UCSD-AML1 (cell line): ENCODE results near the gene FAM72A.
"Not testable (repeated sequence)": the region's sequence is repeated elsewhere in the genome, so short reads cannot be mapped to it uniquely, and the experiment has no call there.

Experiments
- DNase-seq: peaks from one replicate; lab custom pipeline; 2025; ENCODE audit not compliant: unreplicated experiment; lab: John Stamatoyannopoulos, UW

The FAM72A gene

DNA sequence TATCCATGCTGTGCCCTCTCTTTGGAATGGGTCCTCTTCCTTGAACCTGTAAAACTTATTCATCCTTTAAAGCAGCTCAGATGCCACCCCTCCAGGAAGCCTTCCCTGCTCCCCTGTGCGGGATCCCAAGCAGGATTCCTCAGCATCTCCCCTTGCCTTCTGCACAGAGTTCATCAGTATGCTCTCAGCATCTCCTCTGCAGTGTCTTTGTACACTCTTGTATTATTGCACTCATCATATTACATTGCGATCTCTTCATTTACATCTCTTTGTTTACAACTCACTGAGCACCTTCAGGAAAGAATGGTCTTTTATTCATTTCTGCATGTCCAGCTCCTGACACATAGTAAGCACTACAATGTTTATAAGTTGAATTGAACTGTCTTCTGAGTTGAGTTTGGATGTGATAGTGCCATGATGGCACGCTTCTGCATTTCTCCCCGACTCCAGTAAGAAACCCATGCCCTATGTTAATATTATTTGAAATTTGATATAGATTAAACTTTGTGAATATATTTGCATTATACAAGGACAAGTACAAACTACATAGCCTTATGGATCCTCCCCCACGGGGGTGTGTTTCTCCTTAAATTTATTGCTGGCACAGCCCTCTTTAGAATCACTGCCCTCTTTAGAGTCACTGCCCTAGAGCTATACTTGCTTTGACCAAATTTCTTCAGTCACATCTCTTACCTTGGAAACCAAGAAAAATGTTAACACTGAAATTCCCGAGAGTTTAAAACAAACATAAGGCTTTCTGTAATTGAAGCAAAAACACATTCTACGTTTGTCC lies 13.2 kb upstream of the FAM72A start:
- not testable (repeated sequence) for DNase-seq

DNA sequence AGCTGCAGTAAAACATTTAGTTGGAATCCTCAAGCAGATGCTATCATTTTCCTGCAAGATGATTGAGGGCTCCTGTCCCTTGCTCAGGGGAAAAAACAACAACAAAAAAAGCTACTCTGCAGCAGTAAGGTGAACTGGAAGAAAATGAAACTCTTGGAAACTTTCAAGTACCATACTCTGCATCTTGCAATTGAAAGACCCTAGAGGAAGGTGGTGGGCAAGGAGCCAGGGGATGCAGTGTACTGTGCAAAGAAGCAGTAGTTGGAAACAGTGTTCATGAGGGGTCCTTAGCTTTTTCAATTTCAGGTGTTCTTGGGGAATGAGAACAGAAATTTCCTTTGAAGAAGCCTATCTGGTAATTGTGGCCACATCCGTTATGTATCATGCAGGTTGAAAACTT lies 8.2 kb upstream of the FAM72A start:
- DNase-seq = not testable (repeated sequence)

DNA sequence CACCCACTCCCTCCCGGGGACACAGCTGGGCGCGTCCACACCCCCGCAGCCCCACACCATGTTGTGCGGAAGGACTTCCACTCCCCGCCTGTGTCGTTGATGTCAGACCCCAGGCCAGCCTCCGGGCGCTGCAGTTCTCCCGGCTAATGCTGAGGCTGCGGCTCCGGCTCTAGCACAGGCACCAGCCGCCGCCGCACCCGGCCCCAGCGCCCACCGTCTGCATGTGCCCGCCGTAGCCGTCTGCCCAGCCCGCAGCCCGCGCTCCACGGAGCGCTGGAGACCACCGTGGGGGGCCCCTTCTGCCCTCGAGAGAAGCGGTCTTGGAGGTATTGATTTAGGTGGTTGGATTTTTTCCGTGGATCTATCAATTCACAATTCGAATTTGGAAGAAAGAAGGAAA lies 2.9 kb upstream of the FAM72A start:
- DNase-seq = not testable (repeated sequence)

DNA sequence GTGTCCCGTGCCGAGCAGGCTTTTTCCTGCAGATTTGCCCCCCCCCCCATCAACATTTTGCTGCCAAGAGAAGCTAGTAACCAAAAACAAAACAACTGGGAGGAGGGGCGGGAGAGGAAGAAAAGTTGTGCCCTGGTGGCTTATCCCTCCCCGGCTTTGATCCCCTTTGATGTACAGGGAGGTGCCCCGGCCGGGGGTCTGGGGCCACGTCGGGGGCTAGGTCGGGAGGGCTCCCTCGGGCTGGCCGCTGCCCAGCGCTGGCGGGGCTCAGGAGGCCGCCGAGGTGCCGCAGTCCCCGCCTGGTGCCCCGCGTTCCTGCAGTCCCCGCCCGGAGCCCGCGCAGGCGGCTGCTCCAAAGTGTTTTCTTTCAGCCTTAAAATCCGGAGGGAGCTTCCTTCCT lies 2.2 kb upstream of the FAM72A start:
- not testable (repeated sequence) for DNase-seq

DNA sequence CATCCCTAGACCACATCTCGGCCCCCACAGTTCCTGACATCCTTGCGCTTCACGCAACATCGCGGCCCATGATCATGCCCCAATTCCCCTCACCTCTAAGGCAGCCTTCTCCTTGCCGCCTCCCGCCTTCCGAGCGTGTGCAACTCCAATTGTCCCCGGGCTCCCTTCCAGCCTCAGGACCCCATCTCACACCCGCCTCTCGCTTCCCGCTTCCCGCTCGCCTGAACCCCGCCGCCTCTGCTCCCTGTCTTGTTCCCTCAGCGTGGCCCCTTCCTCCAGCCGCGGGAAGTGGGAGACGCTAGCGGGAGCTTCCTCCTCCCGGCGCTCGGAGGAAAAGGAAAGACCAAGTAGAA lies 1.5 kb upstream of the FAM72A start:
- DNase-seq = not testable (repeated sequence)

DNA sequence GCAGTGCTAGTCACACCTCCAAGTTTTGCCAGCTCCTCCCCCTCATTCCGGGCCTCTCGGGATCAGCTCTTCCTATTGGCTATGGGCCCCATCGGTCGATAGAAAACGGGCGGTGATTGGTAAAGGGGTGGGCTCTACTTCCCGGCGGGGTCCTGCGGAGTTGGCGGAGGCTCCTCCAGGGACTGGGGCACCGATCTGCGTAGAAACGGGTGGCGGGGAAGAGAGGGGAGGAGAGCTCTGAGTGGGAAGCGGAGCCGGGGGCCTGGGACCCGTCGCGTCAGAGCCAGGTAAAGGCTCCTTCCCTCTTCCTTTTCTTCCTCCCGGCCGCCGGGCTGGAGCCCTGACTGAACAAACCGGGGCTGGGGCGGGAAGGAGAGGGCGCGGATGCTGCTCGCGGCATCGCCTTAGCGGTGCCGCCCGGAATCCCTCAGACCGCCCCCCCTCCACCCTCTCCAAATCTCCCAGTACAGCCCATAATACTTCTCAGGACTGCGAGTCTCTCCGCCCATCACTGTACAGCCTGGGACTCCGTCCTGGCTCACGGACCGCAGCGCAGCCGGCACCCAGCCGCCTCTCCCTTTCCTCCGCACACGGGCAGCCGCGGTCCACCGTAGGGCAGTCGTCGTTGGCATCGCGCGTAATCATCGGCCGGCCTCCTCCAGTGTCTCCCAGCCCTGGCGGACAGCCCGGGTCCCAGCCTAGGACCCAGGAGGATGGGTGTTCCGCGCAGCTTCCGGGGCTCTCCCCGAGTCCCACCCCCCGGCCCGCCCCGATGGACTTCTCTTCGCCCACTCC lies 922 bp upstream of the FAM72A start, which contains the start of gene SRGAP2:
TSS of gene SRGAP2 (plus strand) at position 178 of the 795 bp plus-strand sequence. CDS start 2,430 bp downstream, outside the sequence.
- peak; percentile 39 for DNase-seq

DNA sequence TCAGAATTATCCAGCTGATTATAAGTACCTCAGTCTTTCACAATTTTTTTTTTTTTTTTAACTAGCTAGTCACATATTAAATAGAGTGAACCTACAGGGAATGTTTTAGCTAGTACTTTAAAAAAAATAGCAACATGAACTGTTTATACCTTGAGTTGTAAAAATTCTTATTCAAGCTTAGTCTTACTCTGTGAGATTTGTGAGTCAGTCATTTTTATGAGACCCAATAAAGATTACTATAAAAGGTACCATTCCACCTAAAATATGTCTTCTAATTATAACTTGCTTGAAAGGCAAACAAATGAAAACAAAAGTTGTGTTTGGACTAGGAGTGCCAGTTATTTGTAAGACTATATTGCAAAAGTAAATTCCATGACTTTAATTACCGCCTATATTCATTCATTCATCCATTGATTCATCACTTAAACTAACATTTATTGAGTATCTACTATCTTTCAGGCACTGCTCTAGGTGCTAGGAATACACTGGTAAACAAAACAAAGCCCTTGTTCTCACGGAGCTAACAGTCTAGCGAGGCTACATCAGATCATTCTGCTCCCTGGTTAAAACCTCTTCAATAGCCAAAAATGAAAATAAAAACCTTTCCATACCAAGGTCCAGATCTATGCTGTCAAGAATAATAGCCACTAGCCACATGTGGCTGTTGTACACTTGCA lies 5.8 kb downstream of the FAM72A start:
- not testable (repeated sequence) for DNase-seq

DNA sequence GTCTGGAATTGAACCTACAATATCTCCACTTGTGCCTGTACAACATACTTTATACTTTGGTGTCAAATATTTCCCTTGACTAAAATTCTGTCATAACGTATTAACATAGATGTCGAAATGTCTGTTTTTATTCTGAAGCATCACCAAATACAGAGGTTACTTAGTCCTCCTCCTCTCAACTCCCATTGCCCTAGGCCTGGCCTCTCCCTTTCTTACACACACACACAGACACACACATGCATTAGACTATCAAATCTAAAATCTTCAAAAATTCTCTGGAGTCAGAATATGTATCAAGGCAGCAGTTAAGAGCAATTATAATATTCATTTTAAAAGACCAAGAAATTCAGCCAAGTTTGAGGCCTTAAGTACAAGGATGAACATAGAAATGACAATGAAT lies 7.5 kb downstream of the FAM72A start:
- not testable (repeated sequence) for DNase-seq

DNA sequence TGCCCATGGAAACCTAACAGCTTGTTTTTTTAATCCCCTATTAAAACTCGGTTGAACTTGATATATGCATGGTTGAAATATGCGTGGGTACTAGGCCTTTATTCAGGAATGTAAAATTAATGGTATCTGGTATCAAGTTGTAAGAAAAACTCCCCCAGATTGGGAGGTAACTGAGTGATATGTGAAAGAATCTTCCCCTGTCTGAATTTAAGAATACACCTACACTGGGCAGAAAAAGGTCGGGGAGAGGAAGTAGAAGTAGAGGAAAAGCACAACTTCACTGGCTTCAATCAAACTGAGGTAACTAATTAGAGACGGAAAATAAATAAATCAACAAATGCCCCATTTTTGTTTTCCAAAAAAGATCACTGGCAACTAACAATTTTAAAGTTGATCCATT lies 15.8 kb downstream of the FAM72A start:
- not testable (repeated sequence) for DNase-seq

DNA sequence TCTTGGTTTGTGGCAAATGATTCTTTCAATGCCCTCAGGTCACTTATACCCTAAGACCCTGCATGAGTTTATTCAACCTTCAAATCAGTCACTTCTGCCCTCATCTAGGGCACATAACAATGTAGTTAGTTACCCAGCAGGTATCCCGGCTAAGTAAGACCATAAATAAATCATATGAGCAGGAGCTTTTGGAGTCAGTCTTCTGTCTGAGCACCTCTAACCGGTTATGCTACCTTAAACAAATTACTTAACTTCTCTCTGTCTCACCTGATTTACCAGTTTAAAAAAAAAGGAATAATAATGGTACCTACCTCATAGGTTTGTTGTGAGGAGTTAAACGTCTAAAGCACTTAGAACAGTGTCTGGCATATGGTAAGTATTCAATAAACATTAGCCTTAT lies 16.9 kb downstream of the FAM72A start:
- not testable (repeated sequence) for DNase-seq

DNA sequence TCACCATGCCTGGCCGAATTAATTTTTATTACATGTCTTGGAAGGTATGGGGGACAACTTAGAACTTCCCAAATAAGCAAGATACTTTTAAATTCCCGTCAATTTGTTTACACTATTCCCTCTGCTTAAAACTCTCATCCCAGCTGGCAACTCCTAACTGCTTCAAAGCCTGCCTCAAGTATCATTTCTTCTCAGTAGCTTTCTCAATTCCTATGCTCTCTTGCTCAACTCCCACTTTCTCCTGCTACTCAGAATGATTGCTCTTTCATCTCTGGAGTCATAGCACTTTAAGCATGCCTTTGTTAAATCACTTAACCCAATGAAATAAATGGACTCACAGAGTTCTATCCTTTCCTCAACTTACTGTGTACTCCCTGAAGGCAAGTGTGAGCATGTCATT lies 18.9 kb downstream of the FAM72A start:
- not testable (repeated sequence) for DNase-seq

DNA sequence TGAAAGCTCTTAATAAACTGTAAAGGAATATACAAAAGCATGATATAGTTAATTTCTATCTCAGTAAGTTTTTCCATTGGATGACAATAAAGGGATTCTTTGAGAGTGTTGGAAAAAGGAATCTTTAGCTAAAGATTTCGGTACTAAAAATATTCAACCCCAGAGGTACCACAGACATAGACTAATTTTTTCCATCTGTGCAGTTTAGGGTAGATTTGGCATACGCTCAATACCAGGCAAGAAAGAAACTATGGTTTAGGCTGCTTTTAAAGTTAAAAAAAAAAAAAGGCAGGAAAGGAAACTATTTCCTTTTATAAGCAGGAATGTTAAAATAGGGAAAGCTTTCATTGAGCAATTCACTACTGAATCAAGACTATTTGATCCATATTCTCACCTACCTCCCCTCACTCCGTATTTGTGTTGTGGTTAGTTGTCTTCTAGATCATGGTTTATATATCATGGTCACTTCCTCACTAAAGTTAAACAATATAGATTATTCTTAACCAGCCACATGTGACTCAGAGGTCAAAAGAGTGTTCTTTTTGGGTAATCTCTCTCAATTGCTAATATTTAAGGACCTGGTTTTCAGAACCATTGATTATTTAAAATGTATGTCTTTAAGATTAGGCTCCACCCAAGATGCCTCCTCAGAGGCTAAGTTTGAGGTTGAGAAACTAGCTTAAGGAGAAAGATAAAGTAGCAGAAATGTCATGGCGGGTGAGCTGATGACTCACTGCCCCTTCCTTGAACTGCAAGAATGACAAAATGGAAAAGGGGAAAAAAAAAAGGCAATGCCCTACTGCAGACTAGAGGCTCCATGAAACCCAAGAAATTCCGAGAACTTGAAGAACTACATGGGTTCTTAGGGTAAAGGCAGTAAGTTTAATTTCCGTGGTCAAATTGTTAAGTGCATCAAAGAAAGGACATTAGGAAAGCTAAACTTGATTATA lies 20.0 kb downstream of the FAM72A start:
- not testable (repeated sequence) for DNase-seq

DNA sequence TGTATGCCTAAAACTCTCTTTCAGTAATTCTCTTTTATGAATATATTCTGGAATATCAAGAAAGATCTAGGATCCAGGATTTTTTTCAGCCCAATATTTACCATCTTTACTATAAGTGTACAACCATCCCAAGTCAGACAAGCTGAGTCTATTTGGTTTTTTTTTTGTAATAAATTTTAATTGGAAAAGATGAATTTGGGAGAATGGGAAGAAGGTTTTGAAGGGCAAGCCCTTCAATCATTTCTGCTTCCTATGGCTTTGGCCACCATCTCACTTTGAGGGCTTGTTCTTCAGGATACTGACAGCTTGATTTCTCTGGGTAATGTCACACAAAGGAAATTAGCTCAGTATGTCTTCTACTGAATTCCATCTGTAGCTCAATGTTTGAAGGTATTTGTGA lies 23.0 kb downstream of the FAM72A start:
- DNase-seq = not testable (repeated sequence)

DNA sequence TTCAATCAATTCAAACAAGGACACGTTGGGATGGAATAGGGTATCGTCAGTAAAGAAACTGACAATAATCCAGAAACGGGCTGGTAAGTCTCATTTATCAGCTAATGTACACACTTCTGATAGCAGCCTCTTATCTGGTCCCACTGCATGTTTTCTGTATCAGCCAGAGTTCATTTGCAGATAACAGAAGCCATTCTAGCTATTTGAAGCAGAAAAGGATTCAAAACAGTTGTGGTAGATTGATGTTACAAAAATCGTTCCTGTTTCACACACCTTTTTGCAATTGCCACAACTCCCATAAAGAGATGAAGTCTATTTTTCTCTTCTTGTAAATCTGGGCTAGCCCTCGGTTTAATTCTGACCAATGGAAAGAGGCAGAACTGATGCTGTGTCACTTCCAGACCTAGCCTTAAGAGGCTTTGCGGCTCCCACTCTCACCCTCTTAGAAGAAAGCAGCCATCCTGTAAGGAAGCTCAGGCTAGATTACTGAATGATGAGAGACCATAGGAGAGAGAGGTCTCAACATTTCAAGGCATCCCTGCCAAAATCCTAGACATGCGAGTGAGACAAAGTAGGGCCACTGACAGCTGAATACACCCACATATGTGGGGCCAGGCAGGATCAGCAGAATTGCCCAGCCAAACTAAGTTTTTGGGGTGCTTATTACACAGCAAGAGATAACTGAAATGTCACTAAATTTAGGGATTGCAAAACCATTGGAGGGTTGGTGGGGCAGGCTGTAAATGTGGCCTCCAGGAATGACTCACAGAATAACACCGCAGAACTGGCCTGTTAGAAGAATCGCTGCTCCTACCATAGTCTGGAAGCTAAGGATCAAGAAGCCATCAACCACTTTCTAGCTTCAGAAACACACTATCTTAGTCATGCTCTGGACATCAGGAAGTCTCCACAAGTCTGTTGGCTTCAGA lies 24.3 kb downstream of the FAM72A start:
- DNase-seq = not testable (repeated sequence)

DNA sequence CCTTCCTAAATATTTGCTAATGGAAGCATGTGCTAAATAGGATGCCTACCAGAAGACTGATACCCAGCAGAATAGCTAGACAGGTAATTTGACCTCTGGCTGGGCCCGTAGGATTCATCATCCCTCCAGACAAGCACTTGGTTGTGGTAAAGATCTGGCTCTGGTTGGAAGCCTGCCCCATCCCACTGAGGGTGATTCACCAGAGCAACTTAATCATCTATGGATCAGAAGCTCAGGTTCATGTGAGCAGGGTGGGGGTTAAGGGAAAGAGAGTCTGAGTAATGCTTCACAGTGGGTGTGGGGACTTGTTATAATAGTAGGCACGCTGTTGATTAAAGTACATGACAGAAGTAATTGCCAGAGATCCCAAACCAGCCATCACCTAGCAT lies 26.5 kb downstream of the FAM72A start:
- DNase-seq = not testable (repeated sequence)

DNA sequence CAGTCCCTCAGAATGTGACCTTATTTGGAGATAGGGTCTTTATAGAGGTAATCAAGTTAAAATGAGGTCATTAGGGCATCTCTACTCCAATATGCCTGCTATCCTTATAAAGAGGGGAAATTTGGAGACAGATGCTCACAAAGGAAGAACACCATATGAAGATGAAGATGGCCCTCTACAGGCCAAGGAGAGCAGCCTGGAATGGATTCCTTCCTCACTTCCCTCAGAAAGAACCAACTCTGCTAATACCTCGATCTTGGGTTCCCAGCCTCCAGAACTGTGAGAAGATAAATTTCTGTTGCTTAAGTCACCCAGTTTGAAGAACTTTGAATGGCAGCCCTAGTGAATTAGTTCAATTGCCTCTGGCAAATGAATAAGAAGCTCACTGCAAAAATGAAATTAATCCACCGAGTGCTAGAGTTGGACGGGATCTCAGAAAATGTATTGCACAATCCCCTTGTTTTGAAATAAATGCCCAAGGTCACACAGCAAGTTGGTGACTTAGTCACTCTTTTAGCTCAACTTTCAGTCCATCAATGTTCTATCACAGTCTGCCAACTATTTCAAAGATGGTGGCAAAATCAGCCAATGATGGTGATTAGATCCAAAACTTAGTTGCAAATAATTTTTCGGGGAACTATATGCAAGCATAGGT lies 27.1 kb downstream of the FAM72A start:
- DNase-seq = not testable (repeated sequence)

DNA sequence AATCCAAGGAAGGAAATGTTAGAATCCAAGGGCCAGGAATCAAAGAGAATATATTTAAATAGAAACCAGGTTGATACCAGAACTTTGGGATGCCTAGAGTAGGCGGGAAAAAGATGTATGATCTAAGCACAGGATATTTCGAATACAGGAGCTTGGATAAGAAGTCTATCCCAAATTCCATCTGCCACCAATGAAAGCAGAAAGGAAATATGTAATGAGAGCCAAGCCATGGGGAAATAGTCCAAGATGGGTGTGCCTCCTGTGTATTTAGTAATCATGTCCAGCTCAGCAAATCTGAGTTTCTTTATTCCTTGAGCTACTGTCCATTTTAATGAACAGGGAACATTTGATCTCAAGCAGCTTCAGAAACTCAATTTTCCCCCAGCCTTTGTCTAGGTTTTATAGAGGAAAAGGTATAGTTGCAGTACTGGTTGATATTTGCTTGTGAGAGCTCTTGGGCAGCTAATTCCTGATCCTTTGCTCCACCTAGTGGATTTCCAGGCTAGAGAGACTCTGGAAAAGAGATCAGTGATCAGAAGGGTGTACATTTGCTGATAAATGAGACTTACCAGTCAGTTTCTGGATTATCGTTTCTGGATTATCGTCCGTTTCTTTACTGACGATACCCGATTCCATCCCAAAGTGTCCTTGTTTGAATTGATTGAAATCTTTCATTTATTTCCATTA lies 28.3 kb downstream of the FAM72A start:
- not testable (repeated sequence) for DNase-seq

DNA sequence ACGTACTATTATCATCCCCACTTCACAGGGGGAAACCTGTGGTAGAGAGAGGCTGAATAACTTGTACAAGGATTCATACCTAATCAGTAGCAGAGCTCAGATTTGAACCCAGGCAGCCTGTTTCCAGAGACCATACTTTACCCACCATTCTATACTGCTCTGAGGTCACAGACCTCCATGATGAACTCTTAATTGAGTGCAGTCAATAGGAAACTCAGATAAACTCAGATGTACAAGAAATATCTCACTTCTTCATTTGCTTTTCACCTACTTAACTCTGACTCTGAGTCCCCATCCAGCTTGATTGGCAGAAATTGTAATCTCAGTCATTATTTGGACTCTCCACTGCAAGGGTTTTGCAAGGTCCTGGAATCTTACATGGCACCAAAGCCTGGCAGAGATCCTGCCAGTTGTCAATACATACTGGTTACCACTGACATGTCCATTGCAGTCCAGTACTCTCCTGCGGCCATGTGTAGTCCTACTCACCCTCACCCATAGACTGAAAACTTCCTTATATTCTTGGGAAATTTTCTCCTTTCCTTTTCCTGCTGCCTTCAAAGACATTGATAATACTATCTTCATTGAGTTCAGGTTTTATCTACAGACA lies 29.4 kb downstream of the FAM72A start:
- DNase-seq = not testable (repeated sequence)
